Vagina (tissue), 2 donors: ENCODE results near the gene AMOT.

Source experiments
- POLR2AphosphoS5 ChIP-seq, 2 donors: sonication (generic); formaldehyde crosslinking; IDR thresholded peaks; one replicate each; pipeline ENCODE4 v1.9.0; 2017; ENCODE audit warnings: antibody characterized with exemption in 2 of 2, mild to moderate bottlenecking in 2 of 2, low read depth in 1 of 2; ENCODE audit not compliant: insufficient read depth in 1 of 2
- TF ChIP-seq, protein P1 (sequence below), 3 experiments: fragments of 450-650 bp in 2 of 3; fragments of 200-600 bp in 1 of 3; sonication (generic) in 1 of 3; IDR thresholded peaks; one replicate each; pipeline ENCODE4 v1.5.1; 2017 to 2019; ENCODE audit warnings: antibody characterized with exemption in 3 of 3, mild to moderate bottlenecking in 2 of 3, moderate library complexity in 2 of 3

DNA sequence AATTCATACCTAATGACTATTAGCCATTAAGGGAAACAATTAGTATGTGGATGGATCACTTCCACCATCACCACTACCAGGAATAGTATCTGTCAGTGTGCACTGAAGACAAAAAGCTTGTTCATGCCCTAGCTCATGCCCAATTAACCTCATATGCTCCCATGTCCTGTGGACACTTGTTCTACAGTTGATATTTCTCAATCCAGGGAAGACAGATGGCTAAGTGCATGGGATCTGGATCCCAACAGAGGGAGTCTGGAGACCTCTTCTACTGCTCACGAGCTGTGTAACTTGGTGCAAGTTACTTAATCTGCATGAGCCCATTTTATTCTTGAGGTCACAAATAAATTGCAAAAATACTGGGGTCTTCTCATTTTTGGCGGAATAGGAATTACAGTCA lies 23.7 kb downstream of the AMOT start:
- TF ChIP-seq, protein P1, sequence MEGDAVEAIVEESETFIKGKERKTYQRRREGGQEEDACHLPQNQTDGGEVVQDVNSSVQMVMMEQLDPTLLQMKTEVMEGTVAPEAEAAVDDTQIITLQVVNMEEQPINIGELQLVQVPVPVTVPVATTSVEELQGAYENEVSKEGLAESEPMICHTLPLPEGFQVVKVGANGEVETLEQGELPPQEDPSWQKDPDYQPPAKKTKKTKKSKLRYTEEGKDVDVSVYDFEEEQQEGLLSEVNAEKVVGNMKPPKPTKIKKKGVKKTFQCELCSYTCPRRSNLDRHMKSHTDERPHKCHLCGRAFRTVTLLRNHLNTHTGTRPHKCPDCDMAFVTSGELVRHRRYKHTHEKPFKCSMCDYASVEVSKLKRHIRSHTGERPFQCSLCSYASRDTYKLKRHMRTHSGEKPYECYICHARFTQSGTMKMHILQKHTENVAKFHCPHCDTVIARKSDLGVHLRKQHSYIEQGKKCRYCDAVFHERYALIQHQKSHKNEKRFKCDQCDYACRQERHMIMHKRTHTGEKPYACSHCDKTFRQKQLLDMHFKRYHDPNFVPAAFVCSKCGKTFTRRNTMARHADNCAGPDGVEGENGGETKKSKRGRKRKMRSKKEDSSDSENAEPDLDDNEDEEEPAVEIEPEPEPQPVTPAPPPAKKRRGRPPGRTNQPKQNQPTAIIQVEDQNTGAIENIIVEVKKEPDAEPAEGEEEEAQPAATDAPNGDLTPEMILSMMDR (IDR thresholded peaks at IDR 0.05), result no peak
- no peak for TF ChIP-seq POLR2AphosphoS5 (IDR thresholded peaks at IDR 0.05; ENCODE audit: insufficient read depth in 1 of 2, low read depth in 1 of 2)
